IMR-90 (cell line): ENCODE results near the gene KLF9. TPM values are rescaled to one million over a fixed set of nuclear protein-coding genes. Genes with fewer than 3 reads are reported as not detected.
A peak's percentile ranks its signal among the peaks of the same experiment; 100 is the strongest.

ENCODE experiments used
- ATAC-seq: fragments of 200-7000 bp; cut with Tn5 transposase; 2 replicates; pipeline ENCODE4 v1.9.1; 2020; ENCODE audit warnings: low read depth, mild to moderate bottlenecking, moderate library complexity
- BruUV-seq: library from RNA; stranded (reverse); fragments of 400-500 nt; replicated peaks from 2 replicates; lab custom pipeline; 2021; lab: Mats Ljungman, UMichigan
- CTCF ChIA-PET: fragments of 300-600 bp; formaldehyde crosslinking; extraction: SDS; loops from one replicate; lab custom pipeline; 2021; ENCODE audit warnings: antibody characterized with exemption; lab: Yijun Ruan, JAX
- POLR2A ChIA-PET: fragments of 300-600 bp; sonication (Branson Sonifier 250); formaldehyde crosslinking; loops from one replicate; lab custom pipeline; 2022; ENCODE audit warnings: antibody characterized with exemption; ENCODE audit not compliant: unreplicated experiment; lab: Charles Lee
- DNase-seq: peaks from one replicate; pipeline ENCODE4 v3.0.0; 2013
- H2AFZ ChIP-seq: replicated peaks from 2 replicates; pipeline ENCODE3; 2013; ENCODE audit warnings: low read length, mild to moderate bottlenecking; ENCODE audit not compliant: poor library complexity
- H2AK5ac ChIP-seq: 2 replicates; pipeline ENCODE4 v1.6.1; 2013; ENCODE audit warnings: low read depth, low read length, inconsistent platforms
- H2AK9ac ChIP-seq: replicated peaks from 2 replicates; pipeline ENCODE3; 2013; ENCODE audit warnings: mild to moderate bottlenecking, low read depth, low read length, moderate library complexity; ENCODE audit not compliant: poor library complexity
- H2BK120ac ChIP-seq: 2 replicates; pipeline ENCODE4 v1.6.1; 2013; ENCODE audit warnings: low read depth, low read length, inconsistent platforms
- H2BK15ac ChIP-seq: 3 replicates; pipeline ENCODE4 v1.6.1; 2013; ENCODE audit warnings: low read depth, low read length, inconsistent platforms
- H2BK20ac ChIP-seq: 2 replicates; pipeline ENCODE4 v1.6.1; 2013; ENCODE audit warnings: low read depth, mild to moderate bottlenecking, inconsistent platforms, low read length, moderate library complexity
- H2BK5ac ChIP-seq: 2 replicates; pipeline ENCODE4 v1.6.1; 2013; ENCODE audit warnings: mild to moderate bottlenecking, low read depth, low read length, inconsistent platforms; ENCODE audit not compliant: poor library complexity, severe bottlenecking
- H3K14ac ChIP-seq: replicated peaks from 2 replicates; pipeline ENCODE4 v1.6.1; 2013; ENCODE audit warnings: low read depth, low read length, inconsistent platforms
- H3K18ac ChIP-seq: 2 replicates; pipeline ENCODE4 v1.6.1; 2013; ENCODE audit warnings: low read depth, low read length, control low read depth
- H3K23ac ChIP-seq: 2 replicates; pipeline ENCODE4 v1.6.1; 2013; ENCODE audit warnings: low read depth, low read length, inconsistent platforms
- H3K27ac ChIP-seq: 2 replicates; pipeline ENCODE4 v1.5.1; 2013; ENCODE audit warnings: mild to moderate bottlenecking, control low read depth, low read length; ENCODE audit not compliant: insufficient read depth
- H3K27me3 ChIP-seq: 2 replicates; pipeline ENCODE4 v1.6.1; 2013; ENCODE audit warnings: low read length; ENCODE audit not compliant: control insufficient read depth, insufficient read depth
- H3K36me3 ChIP-seq: 2 replicates; pipeline ENCODE4 v1.6.1; 2013; ENCODE audit warnings: low read length, mixed read lengths; ENCODE audit not compliant: control insufficient read depth, insufficient read depth
- H3K4ac ChIP-seq: 2 replicates; pipeline ENCODE4 v1.6.1; 2013; ENCODE audit warnings: low read depth, low read length, inconsistent platforms
- H3K4me1 ChIP-seq: 2 replicates; pipeline ENCODE4 v1.6.1; 2013; ENCODE audit warnings: low read length, mixed read lengths; ENCODE audit not compliant: control insufficient read depth, insufficient read depth
- H3K4me2 ChIP-seq: 2 replicates; pipeline ENCODE4 v1.6.1; 2013; ENCODE audit warnings: low read depth, mild to moderate bottlenecking, control low read depth, low read length, moderate library complexity
- H3K4me3 ChIP-seq: 2 replicates; pipeline ENCODE4 v1.5.1; 2013; ENCODE audit warnings: low read depth, mild to moderate bottlenecking, control low read depth, low read length, moderate library complexity; ENCODE audit not compliant: insufficient read depth
- H3K56ac ChIP-seq: 2 replicates; pipeline ENCODE4 v1.6.1; 2013; ENCODE audit warnings: low read length, inconsistent platforms; ENCODE audit not compliant: insufficient read depth; ENCODE audit errors: extremely low read depth
- H3K79me1 ChIP-seq, 2 experiments: 2 replicates each; pipeline ENCODE4 v1.6.1; 2013; ENCODE audit warnings: low read length in 2 of 2, inconsistent platforms in 1 of 2, low read depth in 1 of 2
- H3K9ac ChIP-seq: 2 replicates; pipeline ENCODE4 v1.6.1; 2013; ENCODE audit warnings: low read depth, low read length, control low read depth
- H3K9me1 ChIP-seq: 2 replicates; pipeline ENCODE4 v1.6.1; 2013; ENCODE audit warnings: low read length, inconsistent platforms; ENCODE audit not compliant: insufficient read depth
- H3K9me3 ChIP-seq: 2 replicates; pipeline ENCODE4 v1.6.1; 2013; ENCODE audit warnings: low read length; ENCODE audit not compliant: control insufficient read depth, insufficient read depth
- H4K20me1 ChIP-seq: 2 replicates; pipeline ENCODE4 v1.6.1; 2013; ENCODE audit warnings: low read length, inconsistent platforms; ENCODE audit not compliant: insufficient read depth
- H4K5ac ChIP-seq: 2 replicates; pipeline ENCODE4 v1.6.1; 2013; ENCODE audit warnings: mild to moderate bottlenecking, low read depth, low read length, control low read depth
- H4K8ac ChIP-seq, 2 experiments: 2 replicates each; pipeline ENCODE4 v1.6.1; 2013; ENCODE audit warnings: low read depth in 2 of 2, low read length in 2 of 2, control low read depth in 1 of 2, inconsistent platforms in 1 of 2
- H4K91ac ChIP-seq: 2 replicates; pipeline ENCODE4 v1.6.1; 2013; ENCODE audit warnings: low read depth, low read length, inconsistent platforms; ENCODE audit not compliant: insufficient read depth
- BHLHE40 ChIP-seq: fragments of 150-350 bp; IDR thresholded peaks from 2 replicates; pipeline ENCODE4 v1.6.1; 2016; ENCODE audit warnings: mild to moderate bottlenecking, low read depth, low read length
- CEBPB ChIP-seq: IDR thresholded peaks from 2 replicates; pipeline ENCODE4 v1.6.1; 2012; ENCODE audit warnings: low read depth, low read length, improper control_type of control experiment
- FOS ChIP-seq: fragments of 150-350 bp; IDR thresholded peaks from 2 replicates; pipeline ENCODE4 v1.6.1; 2016; ENCODE audit warnings: low read depth, low read length
- MAFK ChIP-seq: IDR thresholded peaks from 2 replicates; pipeline ENCODE4 v1.6.1; 2012; ENCODE audit warnings: low read depth, low read length, improper control_type of control experiment
- MAZ ChIP-seq: IDR thresholded peaks from 2 replicates; pipeline ENCODE4 v1.6.1; 2012; ENCODE audit warnings: low read depth, mild to moderate bottlenecking, low read length, improper control_type of control experiment, moderate library complexity, borderline replicate concordance
- POLR2A ChIP-seq: IDR thresholded peaks from 2 replicates; pipeline ENCODE4 v1.6.1; 2012; ENCODE audit warnings: mild to moderate bottlenecking, low read depth, low read length
- RCOR1 ChIP-seq: IDR thresholded peaks from 2 replicates; pipeline ENCODE4 v1.6.1; 2012; ENCODE audit warnings: mild to moderate bottlenecking, low read length, improper control_type of control experiment; ENCODE audit not compliant: insufficient replicate concordance
- RFX5 ChIP-seq: IDR thresholded peaks from 2 replicates; pipeline ENCODE4 v1.8.0; 2012; ENCODE audit warnings: low read depth, mild to moderate bottlenecking, low read length, moderate library complexity
- WGBS, 2 experiments: methylation state at CpG; one replicate each; pipeline versions ENCODE4 v1.1.5 to v1.1.7; 2013; ENCODE audit warnings: missing lambda C conversion rate in 2 of 2; ENCODE audit not compliant: insufficient read length in 1 of 2; ENCODE audit errors: extremely low coverage in 2 of 2; 5-methylcytosine and 5-hydroxymethylcytosine counted together
- dilution Hi-C: fragments of 300-500 bp; cut with HindIII; formaldehyde crosslinking; loops from one replicate; pipeline ENCODE4 v1.14.3; 2018; ENCODE audit warnings: low sequenced_read_pairs; ENCODE audit not compliant: unreplicated experiment
- in situ Hi-C: fragments of 300-500 bp; cut with MboI; formaldehyde crosslinking; loops from 3 replicates; pipeline ENCODE4 v1.14.3; 2019; ENCODE audit warnings: low sequenced_read_pairs, inconsistent platforms, mixed read lengths
- intact Hi-C: fragments of 100-400 bp; cut with micrococcal nuclease; formaldehyde crosslinking; loops from 2 replicates; pipeline ENCODE4 v1.10.0; 2022
- polyA plus RNA-seq, 3 experiments: library from polyadenylated mRNA; depleted of rRNA; stranded (reverse); fragments of >200 nt; gene quantifications; 2 replicates each; pipeline ENCODE4 v1.2.3, GENCODE V29; 2012; ENCODE audit warnings: low replicate concordance in 1 of 3
- total RNA-seq: library from RNA; depleted of rRNA; stranded (reverse); fragments of >200 nt; gene quantifications from 2 replicates; pipeline ENCODE4 v1.2.3, GENCODE V29; 2012
- TF ChIP-seq, protein P1 (sequence below): fragments of 150-350 bp; IDR thresholded peaks from 2 replicates; pipeline ENCODE4 v1.6.1; 2016; ENCODE audit warnings: low read depth, mild to moderate bottlenecking, low read length, moderate library complexity, borderline replicate concordance

KLF9 gene
- total and polyA plus RNA-seq, 2 of the 4 experiments (the other 2 are of a cell fraction): 4.1 to 7.5 TPM

DNA sequence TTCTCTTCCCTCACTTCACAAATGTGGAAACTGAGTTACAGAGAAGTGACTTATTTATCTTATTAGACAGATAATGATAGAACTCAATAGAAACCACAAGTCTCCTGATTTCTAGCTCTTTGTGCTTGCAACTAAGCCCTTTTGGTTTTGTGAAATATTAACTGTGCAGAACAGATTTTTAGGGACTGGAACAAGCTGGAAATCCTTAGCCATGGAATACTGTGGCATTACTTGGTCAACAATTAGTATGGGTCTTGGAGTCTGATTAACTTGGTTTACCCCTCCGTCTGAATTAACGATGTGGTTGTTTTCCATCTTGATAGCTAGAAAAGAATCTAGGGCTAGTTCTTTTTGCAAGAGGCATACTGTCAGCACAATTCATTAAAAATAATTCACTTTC lies 584 bp upstream of the KLF9 start:
- H3K27ac ChIP-seq: no peak overlapping the region; the same call in 1 of the 2 replicates
- no peak overlapping the region for H3K4me3 ChIP-seq
- CTCF ChIA-PET: interaction anchor here (0.8 to 1.9 kb wide), 4 partner anchors 23 to 187 kb away, joined by 3 to 7 read pairs (median 4); no protein-coding TSS in a partner anchor
- 0 out of 2 replicates have a peak overlapping the region, but pooled peaks have one; percentile 12 for H4K91ac ChIP-seq
- peak overlapping the region; percentile 25; the same call in 1 of the 3 replicates for H2BK15ac ChIP-seq
- peak overlapping the region; percentile 24; the same call in 1 of the 2 replicates for H2BK20ac ChIP-seq
- H3K56ac ChIP-seq: 0 out of 2 replicates have a peak overlapping the region, but pooled peaks have one; percentile 19
- no peak for DNase-seq
- WGBS, 2 experiments: no CpG with 5 or more reads among the region's 2 CpGs
- no peaks in the 10 kb centered on the region for H3K27me3 ChIP-seq
- no peaks in the 10 kb centered on the region for H3K36me3 ChIP-seq
- BruUV-seq: no TSS peak
- H2AK5ac ChIP-seq: no peak overlapping the region; the same call in 1 of the 2 replicates
- no peak overlapping the region for H2AK9ac ChIP-seq
- no peak for ATAC-seq
- no peak overlapping the region for H2AFZ ChIP-seq
- in situ Hi-C loops: loop anchor here (5.0 kb wide), 1 partner anchor 67 kb away; no protein-coding TSS in a partner anchor
- peaks cover 14% of the 10 kb centered on the region for H4K20me1 ChIP-seq
- no peak for TF ChIP-seq BHLHE40
- no peak for TF ChIP-seq RCOR1
- TF ChIP-seq POLR2A: no peak
- no peak for TF ChIP-seq CEBPB
- TF ChIP-seq FOS: no peak
- TF ChIP-seq MAFK: no peak
- no peak for TF ChIP-seq MAZ
- TF ChIP-seq, protein P1, sequence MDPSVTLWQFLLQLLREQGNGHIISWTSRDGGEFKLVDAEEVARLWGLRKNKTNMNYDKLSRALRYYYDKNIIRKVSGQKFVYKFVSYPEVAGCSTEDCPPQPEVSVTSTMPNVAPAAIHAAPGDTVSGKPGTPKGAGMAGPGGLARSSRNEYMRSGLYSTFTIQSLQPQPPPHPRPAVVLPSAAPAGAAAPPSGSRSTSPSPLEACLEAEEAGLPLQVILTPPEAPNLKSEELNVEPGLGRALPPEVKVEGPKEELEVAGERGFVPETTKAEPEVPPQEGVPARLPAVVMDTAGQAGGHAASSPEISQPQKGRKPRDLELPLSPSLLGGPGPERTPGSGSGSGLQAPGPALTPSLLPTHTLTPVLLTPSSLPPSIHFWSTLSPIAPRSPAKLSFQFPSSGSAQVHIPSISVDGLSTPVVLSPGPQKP: no peak
- TF ChIP-seq RFX5: no peak
- H3K4ac ChIP-seq: peak overlapping the region; percentile 11; the same call in 1 of the 2 replicates
- no peak overlapping the region for H3K18ac ChIP-seq
- dilution Hi-C loops: no loop called here
- peaks cover 7% of the 10 kb centered on the region; the same call in 1 of the 2 replicates for H3K9me1 ChIP-seq
- peak overlapping the region; percentile 41; the same call in 1 of the 2 replicates for H3K9ac ChIP-seq
- peaks cover 7% of the 10 kb centered on the region for H3K4me1 ChIP-seq
- no peaks in the 10 kb centered on the region for H3K9me3 ChIP-seq
- no peak overlapping the region for H4K8ac ChIP-seq
- H3K14ac ChIP-seq: 0 out of 2 replicates have a peak overlapping the region, but pooled peaks have one; percentile 35
- peak overlapping the region; percentile 88; the same call in 1 of the 2 replicates for H3K4me2 ChIP-seq
- intact Hi-C loops: loop anchor here (2.0 kb wide), 1 partner anchor 158 kb away; no protein-coding TSS in a partner anchor
- POLR2A ChIA-PET: interaction anchor here (0.6 kb wide), 1 partner anchor 27 kb away, joined by 3 read pairs; no protein-coding TSS in a partner anchor
- peak overlapping the region; percentile 73 for H2BK5ac ChIP-seq
- peaks cover 7 to 36% of the 10 kb centered on the region in 2 experiments; a peak in 3 of 4 replicates for H3K79me1 ChIP-seq
- no peak overlapping the region for H4K5ac ChIP-seq
- peak overlapping the region; percentile 21; the same call in 1 of the 2 replicates for H2BK120ac ChIP-seq
- peak overlapping the region; percentile 63 for H3K23ac ChIP-seq
